T-helper 17 cell (primary cell): ENCODE data around the gene NPFF. TPM values are rescaled to one million over a fixed set of nuclear protein-coding genes. Genes with fewer than 3 reads are reported as not detected.

Experiments
- ATAC-seq: fragments of 150-1000 bp; cut with Tn5 transposase; 2 replicates; pipeline ENCODE4 v1.10.0; 2021; ENCODE audit warnings: mild to moderate bottlenecking, moderate library complexity
- DNase-seq, 3 donors: peaks; one replicate each; pipeline versions ENCODE4 v3.0.0 to v3.0.0-alpha.2; 2020 to 2021
- H3K9me3 ChIP-seq: one replicate; pipeline ENCODE4 v1.7.0; 2013; ENCODE audit warnings: low read length, mild to moderate bottlenecking; ENCODE audit not compliant: control insufficient read depth, poor library complexity, severe bottlenecking
- H3K27ac Mint-ChIP-seq: one replicate; pipeline ENCODE4 v1.8.0; 2022; ENCODE audit warnings: mild to moderate bottlenecking, moderate library complexity, mixed read lengths
- H3K27me3 Mint-ChIP-seq: one replicate; pipeline ENCODE4 v1.8.0; 2022; ENCODE audit warnings: mixed read lengths
- H3K36me3 Mint-ChIP-seq: one replicate; pipeline ENCODE4 v1.8.0; 2022; ENCODE audit warnings: low read depth, mixed read lengths
- H3K4me1 Mint-ChIP-seq: one replicate; pipeline ENCODE4 v1.8.0; 2022; ENCODE audit warnings: mild to moderate bottlenecking, mixed read lengths
- H3K4me3 Mint-ChIP-seq: one replicate; pipeline ENCODE4 v1.8.0; 2022; ENCODE audit warnings: mild to moderate bottlenecking, moderate library complexity, mixed read lengths
- total RNA-seq, 4 donors: library from RNA in 2 of 4; stranded (reverse) in 2 of 4; gene quantifications; one replicate each; pipeline ENCODE4 v1.2.3 and lab custom pipeline; 2022 to 2026

The NPFF gene
- total RNA-seq, 2 donors from 2014 or later: not detected

DNA sequence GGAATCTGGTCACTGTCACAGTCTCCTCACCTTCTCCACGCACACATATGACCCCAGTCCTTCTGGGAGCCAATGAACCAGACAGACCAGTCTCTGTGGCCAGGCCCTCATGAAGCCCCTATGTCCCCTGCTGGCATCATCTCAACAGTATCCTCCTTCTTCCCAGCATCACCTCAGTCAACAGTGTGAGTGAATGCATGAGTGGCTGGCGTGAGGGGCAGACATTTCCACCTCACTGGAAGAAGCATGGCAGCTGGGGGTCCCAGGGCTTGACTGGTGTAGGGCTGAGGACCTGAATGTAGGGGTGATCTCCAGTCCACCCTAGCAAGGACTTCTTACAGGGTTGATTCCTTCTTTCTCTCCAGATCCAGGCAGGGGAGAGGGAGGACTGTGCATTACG lies 9.8 kb downstream of the NPFF start:
- no peaks in the 10 kb centered on the region for H3K27me3 Mint-ChIP-seq
- H3K27ac Mint-ChIP-seq: peak overlapping the region; percentile 98
- no peak for DNase-seq
- H3K4me3 Mint-ChIP-seq: peak overlapping the region; percentile 97
- ATAC-seq: no peak
- H3K9me3 ChIP-seq: no peaks in the 10 kb centered on the region
- H3K4me1 Mint-ChIP-seq: peaks cover 44% of the 10 kb centered on the region
- peaks cover 2% of the 10 kb centered on the region for H3K36me3 Mint-ChIP-seq

DNA sequence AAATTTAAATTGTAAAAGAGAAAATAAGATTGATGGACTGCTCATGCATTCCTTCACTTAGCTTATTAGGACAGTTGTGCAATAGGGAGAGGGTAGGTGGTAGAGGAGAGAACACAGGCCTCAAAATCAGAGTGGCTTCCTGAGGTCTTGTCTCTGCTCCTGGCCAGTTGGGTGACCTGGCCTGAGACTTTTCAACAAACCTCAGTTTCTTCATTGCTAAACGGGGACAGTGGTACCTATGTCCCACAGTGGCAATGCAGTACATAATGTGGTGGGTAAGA lies 10.6 kb downstream of the NPFF start:
- Mint-ChIP-seq H3K36me3 (peaks cover 2% of the 10 kb centered on the region), H3K4me3 (no peak overlapping the region), H3K27ac (peak overlapping the region; percentile 98), H3K4me1 (peaks cover 43% of the 10 kb centered on the region), H3K27me3 (no peaks in the 10 kb centered on the region)
- DNase-seq (no peak), ATAC-seq (no peak)
- H3K9me3 ChIP-seq: no peaks in the 10 kb centered on the region

DNA sequence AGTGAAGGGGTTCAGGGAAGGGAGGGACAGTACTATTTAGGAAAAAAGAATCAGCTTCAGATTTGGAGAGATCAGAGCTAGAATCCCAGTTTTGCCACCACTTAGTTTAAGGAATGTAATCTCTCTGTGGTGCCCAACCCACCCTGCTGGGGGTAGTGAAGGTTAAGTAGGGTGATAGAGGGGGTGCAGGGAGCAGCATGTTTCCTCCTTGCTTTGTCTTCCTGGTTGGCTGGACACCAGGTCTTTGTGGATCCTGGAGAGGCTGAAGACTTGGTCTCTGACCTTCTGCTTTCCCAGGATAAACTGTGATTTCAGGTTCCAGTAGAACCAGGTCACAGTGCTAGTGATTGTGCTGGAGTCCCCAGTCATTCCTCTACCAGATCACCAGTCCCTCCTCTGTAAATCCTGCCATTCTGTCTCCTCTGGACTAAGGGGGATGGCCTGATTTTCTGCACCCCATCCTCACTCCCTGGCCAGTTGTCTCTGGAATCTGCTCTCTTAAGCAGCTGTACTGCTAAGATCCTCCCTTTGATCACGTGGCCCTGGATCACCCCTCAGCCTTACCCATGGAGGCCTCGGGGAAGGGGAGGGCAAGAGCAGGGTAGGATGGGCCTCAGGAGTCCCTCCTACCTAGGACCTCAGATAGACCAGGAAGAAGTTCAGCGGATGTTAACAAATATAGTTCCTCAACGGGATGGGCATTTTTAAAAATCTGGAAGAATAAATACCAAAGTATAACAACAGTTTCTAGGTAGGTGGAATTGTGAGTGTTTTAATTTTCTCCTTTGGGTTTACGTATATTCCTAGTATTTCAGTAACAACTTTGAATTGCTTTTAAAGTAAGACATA lies 11.2 kb downstream of the NPFF start:
- DNase-seq (no peak), ATAC-seq (no peak)
- Mint-ChIP-seq H3K27ac (peak overlapping the region; percentile 65), H3K4me1 (peaks cover 43% of the 10 kb centered on the region), H3K4me3 (peak overlapping the region; percentile 7), H3K36me3 (peaks cover 2% of the 10 kb centered on the region), H3K27me3 (no peaks in the 10 kb centered on the region)
- no peaks in the 10 kb centered on the region for H3K9me3 ChIP-seq

GRCh38 chr12:53493610-53494391 lies 13.5 kb downstream of the NPFF start:
- Mint-ChIP-seq H3K27ac (peak overlapping the region; percentile 90), H3K4me1 (peaks cover 37% of the 10 kb centered on the region), H3K36me3 (peaks cover 2% of the 10 kb centered on the region), H3K27me3 (no peaks in the 10 kb centered on the region), H3K4me3 (peak overlapping the region; percentile 94)
- no peak for DNase-seq
- H3K9me3 ChIP-seq: no peaks in the 10 kb centered on the region
- ATAC-seq: no peak

DNA sequence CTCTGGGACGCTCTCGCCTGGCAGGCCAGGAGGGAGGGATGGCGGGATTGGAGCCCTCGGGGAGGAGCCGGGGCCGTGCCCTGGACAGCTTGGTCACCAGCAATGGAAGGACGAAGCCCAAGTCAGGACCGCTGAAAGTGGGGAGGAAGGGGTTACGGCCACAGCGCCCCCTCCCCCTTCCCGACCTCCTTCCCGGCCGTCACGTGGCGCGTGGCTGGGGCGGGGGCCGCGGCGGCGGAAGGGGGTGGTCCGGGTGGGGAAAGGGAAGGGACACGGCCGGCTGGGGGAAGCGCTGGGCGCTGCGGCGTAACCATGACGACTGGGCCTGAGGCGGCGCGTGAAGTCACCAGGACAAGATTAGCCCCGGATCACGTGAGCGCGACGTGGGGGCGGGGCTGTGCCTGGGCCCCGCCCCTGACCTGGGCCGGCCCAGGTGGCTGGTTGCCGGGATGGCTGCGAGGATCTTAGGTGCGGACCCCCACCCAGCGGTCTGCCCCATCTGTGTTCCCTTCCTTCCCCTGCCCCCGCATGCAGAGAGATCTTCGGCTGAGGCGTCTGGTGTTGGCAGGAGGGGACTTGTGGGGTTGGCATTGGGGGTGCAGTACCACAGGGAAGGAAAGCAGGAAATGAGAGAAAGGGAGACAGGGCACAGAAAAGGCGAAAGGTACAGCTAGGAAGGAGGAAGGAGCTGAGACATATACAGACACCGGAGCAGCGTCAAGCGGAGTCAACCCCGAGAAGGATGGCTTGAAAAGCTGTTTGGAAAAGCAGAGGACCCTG lies 14.3 kb downstream of the NPFF start:
- peaks cover 2% of the 10 kb centered on the region for H3K36me3 Mint-ChIP-seq
- ATAC-seq (peak; percentile 94), DNase-seq (peak; percentile 76 to 82 (median 81))
- peaks cover 32% of the 10 kb centered on the region for H3K4me1 Mint-ChIP-seq
- peak overlapping the region; percentile 94 for H3K4me3 Mint-ChIP-seq
- peak overlapping the region; percentile 90 for H3K27ac Mint-ChIP-seq
- no peaks in the 10 kb centered on the region for H3K9me3 ChIP-seq
- no peaks in the 10 kb centered on the region for H3K27me3 Mint-ChIP-seq

DNA sequence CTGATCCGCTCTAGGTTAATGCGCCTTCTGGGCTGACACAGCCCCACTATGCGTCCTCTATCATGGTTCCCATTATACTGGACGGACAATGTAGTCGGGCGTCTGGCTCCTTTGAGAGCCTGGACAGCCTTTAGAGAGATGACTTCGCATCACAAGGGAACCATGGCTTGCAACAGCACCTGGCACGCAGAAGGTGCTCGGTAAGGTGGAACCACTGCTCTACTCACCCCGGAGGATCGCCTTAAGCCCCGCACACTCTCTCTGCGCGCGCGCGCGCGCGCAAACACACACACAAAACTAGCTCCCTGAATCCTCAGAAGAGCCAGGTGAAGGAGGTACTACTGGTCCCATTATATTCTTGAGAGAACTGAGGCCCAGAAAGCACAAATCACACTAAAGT lies 15.1 kb downstream of the NPFF start:
- peaks cover 28% of the 10 kb centered on the region for H3K4me1 Mint-ChIP-seq
- H3K27ac Mint-ChIP-seq: peak overlapping the region; percentile 63
- no peaks in the 10 kb centered on the region for H3K9me3 ChIP-seq
- peak overlapping the region; percentile 94 for H3K4me3 Mint-ChIP-seq
- peaks cover 2% of the 10 kb centered on the region for H3K36me3 Mint-ChIP-seq
- ATAC-seq (no peak), DNase-seq (no peak)
- no peaks in the 10 kb centered on the region for H3K27me3 Mint-ChIP-seq

DNA sequence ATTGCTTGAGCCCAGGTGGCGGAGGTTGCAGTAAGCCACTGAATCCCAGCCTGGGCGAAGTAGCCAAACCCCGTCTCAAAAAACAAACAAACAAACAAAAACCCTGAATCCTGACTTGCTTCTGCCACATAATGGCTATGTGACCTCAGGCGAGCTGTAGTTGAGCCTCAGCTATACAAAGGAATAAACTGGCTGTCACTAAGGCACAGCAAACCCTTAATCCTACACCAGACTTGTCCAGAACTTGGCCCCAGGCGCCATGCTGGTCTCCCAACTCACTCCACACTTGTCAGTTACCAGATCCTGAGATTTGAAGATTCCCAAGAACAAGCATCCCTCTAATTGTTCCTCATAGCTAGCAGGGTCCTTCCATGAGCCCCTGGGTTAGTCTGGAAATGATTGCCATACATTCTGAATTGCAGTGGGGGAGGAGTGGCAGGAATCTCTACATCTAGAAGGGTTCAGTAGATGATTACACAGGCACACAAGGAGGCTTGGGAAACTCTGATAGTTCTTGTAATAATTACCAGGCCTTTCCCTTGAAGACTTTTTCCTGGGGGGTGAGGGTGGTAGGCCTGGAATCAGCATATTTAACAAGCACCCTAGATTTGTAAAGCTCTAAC lies 17.9 kb downstream of the NPFF start:
- Mint-ChIP-seq H3K36me3 (no peaks in the 10 kb centered on the region), H3K27ac (peak overlapping the region; percentile 72), H3K27me3 (no peaks in the 10 kb centered on the region), H3K4me3 (no peak overlapping the region), H3K4me1 (peaks cover 30% of the 10 kb centered on the region)
- ATAC-seq (no peak), DNase-seq (no peak)
- H3K9me3 ChIP-seq: no peaks in the 10 kb centered on the region

DNA sequence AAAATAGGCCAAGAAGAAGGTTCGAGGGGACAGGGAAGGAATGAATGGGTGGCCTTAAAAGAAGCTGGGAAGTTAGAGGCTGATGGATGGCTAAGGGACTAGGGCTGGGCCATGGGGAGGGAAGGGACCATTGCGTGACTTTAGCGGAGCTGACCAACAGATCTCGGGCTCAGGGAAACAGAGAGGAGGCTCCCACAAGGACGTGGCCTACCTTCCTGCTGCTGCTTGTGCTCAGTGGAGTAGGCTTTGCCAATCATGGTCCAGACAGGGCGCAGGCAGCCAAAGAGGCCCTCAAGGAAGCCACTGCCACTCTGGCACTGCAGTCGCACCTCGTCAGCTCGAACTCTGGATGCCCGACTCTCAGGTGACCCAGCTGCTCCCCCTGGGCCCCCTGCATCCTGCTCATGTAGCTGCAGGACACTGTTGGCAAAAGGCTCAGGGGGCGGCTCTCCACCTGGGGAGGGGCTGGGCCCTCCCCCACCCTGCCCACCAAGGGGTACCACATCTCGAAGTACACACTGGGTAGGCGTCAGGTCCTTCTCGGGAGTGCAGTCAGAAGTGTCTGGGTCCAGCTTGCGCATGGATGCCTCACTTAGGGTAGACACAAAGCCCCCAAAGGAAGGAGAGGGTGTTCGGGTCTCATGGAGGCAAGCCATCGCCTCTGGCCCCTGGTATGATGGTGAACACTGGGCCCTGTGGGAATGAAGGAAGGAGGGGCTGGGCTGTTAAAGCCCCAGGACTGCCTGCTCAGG lies 20.4 kb downstream of the NPFF start:
- no peaks in the 10 kb centered on the region for H3K9me3 ChIP-seq
- ATAC-seq (no peak), DNase-seq (no peak)
- H3K36me3 Mint-ChIP-seq: peaks cover 2% of the 10 kb centered on the region
- H3K27me3 Mint-ChIP-seq: no peaks in the 10 kb centered on the region
- peak overlapping the region; percentile 71 for H3K4me3 Mint-ChIP-seq
- H3K27ac Mint-ChIP-seq: peak overlapping the region; percentile 67
- peaks cover 17% of the 10 kb centered on the region for H3K4me1 Mint-ChIP-seq

DNA sequence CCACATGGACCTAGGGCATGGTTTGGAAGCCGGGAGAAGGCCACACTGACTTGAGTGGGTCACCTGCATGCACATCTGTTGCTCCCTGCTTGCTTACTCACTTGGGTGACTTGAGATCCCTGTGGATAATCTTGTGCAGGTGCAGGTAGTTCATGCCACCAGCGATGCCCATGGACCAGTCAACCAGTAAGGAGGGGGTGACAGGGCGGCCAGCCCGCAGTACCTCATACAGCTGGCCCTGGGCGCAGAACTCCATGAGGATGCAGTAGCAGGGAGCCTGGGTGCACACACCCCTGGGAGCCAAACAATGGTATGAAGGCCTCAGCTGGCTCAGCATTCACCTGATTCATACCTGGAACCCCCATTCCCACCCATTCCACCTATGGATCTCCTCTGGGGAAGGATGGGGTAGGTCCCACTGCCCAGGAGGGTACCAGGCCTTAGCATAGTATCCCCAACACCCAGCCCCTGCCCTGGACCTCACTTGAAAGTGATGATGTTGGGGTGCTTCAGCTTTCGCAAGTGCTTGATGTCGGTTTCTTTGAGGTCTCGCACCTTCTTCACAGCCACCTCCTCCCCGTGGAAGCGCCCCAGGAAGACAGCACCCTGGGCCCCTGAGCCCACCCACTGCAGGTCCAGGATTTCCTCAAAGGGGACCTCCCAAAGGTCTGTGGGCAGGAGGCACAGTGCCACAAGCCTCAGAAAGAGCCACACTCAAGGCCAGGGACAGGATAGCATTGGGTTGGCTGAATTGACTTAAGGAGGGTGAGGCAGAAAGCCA lies 21.1 kb downstream of the NPFF start:
- no peaks in the 10 kb centered on the region for H3K9me3 ChIP-seq
- ATAC-seq (no peak), DNase-seq (no peak)
- Mint-ChIP-seq H3K36me3 (peaks cover 4% of the 10 kb centered on the region), H3K27me3 (no peaks in the 10 kb centered on the region), H3K4me1 (peaks cover 17% of the 10 kb centered on the region), H3K4me3 (peak overlapping the region; percentile 71), H3K27ac (peak overlapping the region; percentile 90)

- ATAC-seq (no peak), DNase-seq (no peak)
- Mint-ChIP-seq H3K4me1 (peaks cover 18% of the 10 kb centered on the region), H3K27ac (peak overlapping the region; percentile 90), H3K36me3 (peaks cover 4% of the 10 kb centered on the region), H3K4me3 (no peak overlapping the region), H3K27me3 (no peaks in the 10 kb centered on the region)
- H3K9me3 ChIP-seq: no peaks in the 10 kb centered on the region
These were observed 22.4 kb downstream of the NPFF start for GRCh38 chr12:53484686-53485575.

DNA sequence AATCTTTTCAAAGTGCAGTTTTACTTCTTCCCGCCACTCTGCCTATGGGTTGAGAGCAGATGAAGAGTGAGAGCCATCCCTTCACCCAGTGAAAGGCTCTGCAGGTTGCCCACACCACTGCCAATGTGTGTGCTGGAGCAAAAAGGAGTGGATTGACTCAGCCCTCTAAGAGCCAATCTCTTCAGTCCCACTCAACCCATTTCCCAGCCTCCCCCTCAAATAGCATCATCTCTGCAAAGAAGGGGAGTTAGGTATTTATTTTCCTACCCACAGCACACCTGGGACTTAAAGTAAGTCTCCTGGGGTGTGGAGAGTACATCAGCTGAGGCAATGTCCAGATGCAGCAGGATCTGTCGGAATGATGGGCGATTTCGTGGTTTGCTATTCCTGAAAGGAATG lies 23.3 kb downstream of the NPFF start:
- H3K27ac Mint-ChIP-seq: peak overlapping the region; percentile 90

More for the DNA sequence above, 23.3 kb downstream of the NPFF start:
- no peak for ATAC-seq
- Mint-ChIP-seq H3K4me3 (no peak overlapping the region), H3K27me3 (no peaks in the 10 kb centered on the region), H3K4me1 (peaks cover 17% of the 10 kb centered on the region), H3K36me3 (peaks cover 4% of the 10 kb centered on the region)
- no peak for DNase-seq
- H3K9me3 ChIP-seq: no peaks in the 10 kb centered on the region
